HG02798 (cell line): ENCODE data around the gene DBH.
"Not testable (repeated sequence)": the region's sequence is repeated elsewhere in the genome, so short reads cannot be mapped to it uniquely, and the experiment has no call there.

Source experiments
- ATAC-seq: cut with Tn5 transposase; IDR thresholded peaks from one replicate; pipeline ENCODE4 v1.9.1; 2021; ENCODE audit warnings: mild to moderate bottlenecking; ENCODE audit not compliant: unreplicated experiment, poor library complexity

Gene DBH

DNA sequence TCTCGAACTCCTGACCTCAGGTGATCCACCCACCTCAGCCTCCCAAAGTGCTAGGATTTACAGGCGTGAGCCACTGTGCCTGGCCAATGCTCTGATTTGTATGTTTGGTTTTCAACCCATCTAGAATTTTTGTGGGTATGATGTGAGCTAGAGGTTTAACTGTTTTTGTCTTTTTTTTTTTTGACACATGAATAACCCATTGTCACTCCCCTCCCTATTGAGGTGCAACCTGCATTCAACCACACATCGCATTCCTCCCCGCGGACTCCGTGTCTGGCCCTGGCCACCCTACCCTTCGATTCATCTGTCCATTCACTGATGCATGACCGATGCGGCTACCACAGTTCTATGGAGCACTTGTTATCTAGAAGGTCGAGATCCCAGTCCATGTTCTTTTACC is 17.4 kb upstream of the DBH start:
- no peak for ATAC-seq

DNA sequence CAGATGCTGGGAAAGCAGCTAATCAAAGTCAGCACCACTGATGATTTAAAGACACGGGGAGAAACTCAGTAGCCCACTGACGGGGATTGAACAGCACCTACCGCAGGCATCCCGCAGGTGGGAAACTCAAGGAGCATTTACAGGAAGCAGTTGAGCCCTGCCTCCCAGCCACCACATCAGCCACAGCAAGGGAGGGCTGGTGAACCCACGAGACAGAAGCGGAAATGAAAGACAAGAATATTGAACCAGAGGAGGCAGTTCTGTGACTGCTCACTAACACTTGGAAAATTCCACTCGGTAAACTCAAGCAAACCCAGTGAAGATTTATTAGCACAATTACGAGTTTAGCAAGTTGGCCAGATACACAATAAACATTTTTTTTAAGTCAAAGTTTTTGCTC is 16.4 kb upstream of the DBH start:
- no peak for ATAC-seq

DNA sequence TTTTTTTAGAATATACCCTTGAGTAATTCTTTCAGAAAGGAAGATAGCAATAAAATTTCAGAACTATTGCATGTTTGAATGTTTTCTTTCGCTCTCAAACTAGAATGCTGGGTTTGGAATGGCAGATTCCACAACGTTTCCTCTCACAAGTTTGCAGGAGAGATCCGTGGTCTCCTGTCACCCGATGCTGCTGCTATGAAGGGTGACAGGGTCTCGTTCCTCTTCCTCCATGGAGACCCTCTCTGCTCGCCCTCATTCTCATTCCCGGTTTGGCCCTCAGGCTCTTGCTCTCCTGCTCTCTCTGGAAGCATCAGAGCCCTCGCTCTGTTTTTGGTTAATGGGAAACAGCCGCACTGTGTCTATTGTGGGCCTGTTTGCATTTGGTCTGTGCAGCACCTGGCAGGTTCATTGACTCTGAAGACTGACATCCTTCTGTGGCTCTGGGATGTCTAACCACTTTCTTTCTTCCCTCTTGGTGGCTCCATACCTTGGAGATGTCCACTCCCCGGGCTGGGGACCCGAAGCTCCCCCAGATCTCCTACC is 14.4 kb upstream of the DBH start:
- no peak for ATAC-seq

DNA sequence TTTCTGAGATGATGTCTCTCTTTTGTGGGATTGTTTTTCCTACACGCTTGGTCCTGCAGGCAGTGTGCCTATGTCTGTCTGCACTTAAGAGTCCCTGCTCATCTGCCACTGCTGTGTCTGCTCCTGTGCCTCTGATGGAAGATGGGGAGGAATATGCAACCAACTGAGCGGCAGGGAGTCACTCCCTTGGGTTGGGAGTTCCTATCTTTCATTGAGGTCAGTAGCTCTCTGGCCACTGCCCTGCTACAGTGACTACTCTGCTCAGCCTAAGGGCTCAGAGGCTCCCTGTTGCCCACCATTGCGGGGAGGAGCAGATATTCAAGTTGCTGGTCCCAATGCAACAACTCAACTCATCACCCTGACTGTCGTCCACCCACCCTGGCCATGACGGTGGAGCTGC is 13.6 kb upstream of the DBH start:
- no peak for ATAC-seq

DNA sequence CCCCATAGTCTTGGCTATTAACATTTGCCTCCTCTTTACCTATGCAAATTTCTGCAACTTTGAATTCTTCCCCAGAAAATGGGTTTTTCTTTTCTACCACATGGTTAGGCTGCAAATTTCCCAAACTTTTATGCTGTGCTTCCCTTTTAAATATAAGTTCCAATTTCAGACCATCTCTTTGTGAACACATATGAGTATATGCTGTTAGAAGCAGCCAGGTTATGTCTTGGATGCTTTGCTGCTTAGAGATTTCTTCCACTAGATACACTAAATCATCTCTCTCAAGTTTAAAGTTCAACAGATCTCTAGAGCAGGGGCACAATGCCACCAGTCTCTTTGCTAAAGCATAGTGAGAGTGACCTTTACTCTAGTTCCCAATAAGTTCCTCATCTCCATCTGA is 10.2 kb upstream of the DBH start:
- ATAC-seq = not testable (repeated sequence)

DNA sequence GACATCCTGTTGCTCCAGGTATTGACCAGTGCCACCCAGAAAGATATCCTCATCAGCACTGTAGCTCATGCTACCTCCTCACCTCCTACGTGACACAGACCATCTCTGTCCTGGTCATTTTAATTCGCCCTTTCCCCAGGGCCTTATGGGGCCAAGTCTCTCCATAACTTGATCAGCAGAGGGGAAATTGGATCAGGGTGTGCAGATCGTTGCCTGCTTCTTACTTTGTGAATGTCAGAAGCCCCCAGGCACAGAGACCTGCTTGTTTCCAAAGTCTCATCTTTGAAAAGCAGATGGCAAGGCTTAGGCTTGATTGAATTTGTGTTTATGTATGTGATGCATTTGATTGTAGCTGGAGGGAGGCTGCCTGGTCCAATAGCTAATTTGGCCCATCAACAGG is 8.8 kb upstream of the DBH start:
- no peak for ATAC-seq

DNA sequence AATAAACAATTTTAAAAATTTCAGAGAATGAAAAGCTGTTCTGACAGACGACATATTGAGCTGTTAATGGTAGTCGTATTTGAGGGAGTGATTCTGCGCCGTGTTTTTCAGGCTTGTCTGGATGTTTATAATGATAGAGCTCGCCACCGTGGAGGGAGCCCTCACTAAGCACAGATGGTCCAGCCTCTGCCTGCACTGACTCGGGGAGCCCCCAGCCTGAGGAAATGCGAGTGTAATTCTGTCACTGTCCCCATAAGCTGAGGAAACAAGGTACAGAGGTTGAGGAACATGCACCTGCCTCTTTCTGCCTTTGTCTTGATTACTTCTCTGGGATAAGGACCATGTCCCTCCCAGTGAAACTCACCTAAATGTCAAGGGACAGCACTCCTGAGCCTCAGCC is 7.4 kb upstream of the DBH start:
- ATAC-seq = no peak

DNA sequence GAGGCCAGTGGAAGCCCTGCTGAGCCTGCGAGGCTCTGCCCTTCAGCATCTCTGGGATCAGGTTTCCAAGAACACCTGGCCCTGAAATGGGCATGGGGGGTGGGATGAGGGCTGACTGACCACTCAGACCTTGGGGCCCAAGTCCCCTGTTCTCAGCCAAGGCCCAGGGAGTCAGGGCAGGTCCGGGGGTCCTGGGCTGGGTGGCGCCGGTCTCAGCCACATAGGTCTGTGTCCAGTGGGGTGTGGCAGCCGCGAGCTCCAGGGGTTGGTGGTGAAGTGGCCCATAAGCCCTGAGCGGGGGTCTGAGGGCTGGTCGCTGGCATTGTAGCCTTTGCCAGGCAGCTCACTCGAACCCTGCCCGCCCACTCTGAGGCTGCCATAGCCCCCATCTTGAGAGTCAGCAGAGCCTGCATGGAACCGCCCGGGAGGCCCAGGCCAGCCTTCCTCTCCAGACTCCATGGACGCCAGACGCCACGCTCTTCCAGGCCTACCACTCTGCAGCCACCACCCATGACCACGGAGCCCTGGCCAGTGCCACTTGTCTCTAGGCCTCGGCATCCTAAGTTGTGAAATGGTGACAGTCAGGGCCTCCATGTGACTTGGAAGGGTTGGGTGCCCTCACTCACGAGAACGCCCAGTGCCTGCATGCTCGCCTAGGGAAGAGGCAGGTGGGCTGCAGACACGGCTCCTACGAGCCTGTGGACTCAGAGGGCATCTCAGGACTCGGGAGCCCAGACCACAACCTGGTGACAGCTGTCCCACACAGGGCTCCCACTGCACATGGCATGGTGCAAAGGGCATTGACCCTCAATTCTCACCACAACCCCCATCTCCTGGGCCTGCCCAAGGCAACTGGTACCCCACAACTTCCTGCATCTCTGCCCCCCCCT is 6.7 kb upstream of the DBH start:
- no peak for ATAC-seq

DNA sequence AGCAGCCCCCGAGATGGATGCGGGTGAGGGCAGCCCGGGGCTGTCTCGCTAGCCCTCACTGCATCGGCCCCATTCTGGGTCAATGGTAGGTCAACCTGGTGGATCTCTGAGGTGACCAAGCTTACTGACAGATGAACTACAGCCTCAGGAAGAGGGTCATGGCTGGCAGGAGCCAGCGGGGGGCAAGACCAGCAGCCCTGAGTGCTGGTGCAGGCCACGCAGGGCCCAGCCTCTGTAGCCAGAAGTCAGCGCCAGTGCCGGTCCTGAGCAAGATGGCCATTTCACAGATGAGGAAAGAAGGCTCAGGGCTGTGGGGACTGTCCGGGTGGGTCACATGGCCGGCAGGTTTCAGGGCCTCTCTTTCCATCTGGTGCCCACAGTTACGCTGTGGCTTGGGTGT is 5.1 kb upstream of the DBH start:
- ATAC-seq = no peak

DNA sequence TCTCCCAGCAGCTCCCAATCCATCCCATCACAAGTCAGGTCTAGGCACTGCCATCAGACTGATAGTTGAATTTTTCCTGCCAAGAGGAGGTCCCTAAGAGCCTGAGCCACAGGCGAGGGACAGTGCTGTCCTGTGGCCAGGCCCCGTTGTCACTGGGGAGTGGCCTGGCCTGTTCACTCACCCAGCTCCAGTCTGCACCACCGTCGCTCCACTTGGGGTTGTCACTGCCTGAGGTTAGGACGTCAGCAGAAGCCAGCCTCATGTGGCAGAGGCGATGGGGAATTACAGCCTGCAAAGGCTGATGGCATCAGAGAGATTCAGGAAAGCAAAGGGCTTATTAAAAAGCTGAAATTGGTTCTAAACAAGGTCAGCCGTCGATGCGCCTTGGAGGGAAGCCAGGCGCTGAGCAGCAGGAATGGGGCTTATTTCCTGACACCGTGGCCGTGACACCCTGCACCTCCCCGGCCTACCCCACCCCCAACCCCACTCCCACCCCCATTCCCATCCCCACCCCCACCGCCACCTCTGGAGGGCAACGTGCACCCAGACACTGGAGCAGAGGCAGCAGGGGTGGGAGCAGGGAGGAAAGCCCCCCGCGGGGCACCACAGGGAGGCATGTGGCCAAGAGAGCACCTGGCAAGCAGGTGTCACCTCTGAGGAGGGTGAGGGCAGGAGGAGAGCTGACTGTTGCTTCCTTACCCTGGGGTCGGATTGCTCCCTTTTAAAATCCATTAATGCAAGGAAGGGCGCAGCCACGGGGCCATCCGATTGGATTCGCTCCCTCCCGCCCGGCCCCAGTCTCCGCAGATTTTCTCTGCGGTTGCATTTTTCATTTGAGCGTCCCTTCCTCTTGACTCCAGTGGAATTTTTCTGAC is 3.1 kb upstream of the DBH start:
- no peak for ATAC-seq

DNA sequence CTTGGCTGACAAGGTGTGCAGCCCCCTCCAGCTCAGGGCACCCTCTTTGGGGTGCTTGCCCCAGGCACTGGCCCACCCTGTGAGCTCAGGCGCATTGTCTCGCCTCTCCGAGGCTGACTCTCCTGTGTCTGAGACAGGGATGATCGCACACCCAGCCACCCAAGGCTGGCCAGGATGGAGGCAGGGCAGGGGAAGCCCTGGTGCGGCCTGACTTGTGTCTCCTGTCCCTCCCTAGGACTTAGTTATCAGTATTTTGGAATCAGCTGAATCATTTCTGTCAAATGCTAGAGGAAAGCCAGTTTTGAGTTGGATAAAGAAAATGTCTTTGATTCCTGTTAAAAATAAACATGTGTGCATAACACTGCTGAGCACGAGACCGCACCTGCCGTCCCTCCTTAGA is 2.5 kb upstream of the DBH start:
- ATAC-seq = no peak

DNA sequence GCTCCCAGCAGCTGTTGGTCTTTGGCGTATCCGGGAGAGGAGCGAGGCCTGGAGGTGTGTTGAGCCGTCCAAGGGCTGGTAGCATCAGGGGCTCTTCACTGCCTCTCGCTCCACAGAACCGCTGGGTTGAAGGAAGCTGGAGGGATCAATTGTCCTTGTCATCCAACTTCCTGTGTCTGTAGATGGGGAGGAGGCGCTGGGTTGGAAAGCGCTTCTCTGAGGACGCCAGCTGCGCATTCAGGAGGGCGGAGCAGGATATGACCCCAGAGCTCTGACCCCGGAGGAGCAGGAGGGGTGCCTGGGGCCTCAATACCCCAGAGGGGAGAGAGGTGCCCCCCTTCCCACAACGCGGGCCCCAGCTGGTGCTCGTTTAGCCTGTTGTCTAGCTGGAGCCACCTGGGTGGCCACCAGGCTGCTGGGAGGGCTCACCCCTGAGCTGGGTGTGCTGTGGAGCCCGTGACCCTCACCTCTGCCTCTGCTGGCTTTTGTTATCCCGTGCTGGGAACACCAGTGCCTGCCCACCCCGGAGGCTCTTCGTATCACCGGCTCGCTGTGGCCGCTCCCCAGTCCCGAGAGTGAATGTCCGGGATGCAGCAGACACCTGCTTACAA is 2.0 kb upstream of the DBH start:
- no peak for ATAC-seq

DNA sequence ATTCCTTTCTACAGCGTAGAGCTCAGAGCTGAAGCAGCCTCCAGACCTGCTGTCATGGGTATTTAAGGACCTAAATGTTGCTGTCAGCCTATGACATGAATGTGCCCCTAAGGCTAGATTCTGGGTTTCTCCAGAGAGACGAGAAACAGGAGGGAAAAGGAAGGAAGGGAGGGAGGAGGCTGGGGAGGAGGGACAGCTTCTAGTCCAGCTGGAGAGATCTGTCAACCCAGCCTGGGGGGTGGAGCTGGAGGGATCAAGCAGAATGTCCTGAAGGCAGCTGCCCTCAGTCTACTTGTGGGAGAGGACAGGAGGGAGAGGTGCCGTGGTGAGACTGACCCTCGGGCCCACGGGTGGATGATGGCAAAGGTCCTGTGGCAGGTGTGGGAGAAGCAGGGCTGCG is 1.1 kb upstream of the DBH start:
- no peak for ATAC-seq

DNA sequence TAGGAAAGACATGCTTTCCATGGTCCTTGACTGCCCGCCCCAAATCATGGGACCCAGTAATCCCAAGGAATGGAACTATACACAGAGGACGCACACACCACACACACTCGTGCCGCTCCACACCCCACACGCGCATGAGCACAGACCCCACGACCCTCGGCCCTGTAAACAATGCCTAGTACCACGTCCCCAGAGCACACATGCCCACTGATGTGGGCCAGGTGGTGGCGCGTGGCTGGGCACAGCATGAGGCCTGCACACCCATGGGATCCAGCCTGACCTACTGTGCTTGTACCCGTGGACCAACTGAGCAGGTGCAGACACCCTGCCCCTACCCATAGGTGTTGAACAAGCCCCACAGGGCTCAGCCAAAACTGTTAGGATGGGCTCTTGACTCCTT is 739 bp downstream of the DBH start:
- no peak for ATAC-seq

DNA sequence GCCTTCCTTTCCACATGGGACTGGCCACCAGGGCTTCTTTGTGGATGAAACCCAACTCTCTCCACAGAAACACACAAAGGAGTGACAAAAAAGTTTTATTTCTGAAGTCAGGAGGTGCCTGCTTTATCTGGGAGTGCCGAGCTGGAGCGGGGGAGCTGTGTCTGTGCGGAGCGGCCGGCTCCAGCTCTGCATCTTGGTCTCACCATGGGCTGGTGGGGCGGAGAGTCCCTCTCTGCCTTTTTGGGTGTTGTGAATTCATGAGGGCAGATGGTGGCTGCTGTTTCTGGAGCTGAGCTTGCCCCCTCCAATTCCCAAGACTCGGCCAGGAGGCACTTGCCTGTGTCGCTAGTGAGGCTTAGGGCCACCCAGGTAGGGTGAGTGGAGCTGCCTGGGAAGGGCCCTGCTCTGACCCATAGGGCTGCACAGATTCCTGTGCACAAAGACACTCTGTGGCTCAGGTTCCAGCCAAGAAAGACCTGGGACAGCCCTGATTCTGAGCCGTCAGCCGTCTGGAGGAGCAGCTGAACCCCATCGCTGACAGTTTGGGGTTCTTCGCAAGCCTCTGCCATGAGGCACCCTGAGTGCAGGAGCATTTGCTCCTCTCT is 1.4 kb downstream of the DBH start:
- no peak for ATAC-seq

DNA sequence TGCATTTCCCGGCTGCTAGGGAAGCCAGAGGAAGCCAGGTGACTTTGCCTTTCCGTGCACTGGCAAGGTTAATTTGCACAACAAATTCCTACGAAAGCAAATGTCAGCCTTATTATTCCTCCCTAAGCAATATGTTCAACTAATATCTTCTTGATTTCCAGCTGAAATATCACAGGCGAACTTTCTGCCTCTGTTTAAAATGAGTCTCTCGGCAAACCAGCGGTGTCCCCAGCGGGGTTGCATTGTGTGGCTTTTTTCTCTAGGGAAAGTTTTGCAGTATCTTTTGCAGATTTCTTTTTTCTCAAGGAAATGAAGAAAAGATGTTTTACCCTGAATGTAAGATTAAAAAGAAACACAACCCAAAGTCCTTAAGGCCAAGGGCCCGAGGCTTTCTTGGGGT is 1.9 kb downstream of the DBH start:
- no peak for ATAC-seq

DNA sequence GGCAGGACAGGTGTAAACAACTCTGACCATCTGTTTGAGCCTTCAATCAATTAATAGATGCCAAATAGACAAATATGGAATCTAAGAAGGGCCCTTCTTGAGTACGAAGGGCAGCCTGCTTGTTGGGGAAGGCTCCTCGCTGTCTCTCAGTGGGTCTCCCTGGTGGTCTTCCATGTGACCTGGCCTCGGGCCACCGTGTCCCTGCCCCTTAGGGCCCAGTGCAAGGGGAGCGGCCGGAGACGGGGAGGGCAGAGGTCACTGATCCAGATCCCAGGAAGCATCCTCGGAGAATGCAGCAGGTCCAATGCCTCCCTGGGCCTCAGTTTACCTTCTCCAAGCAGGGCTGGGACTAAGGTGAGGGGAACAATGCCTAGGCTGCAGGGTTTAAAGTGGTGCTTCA is 2.5 kb downstream of the DBH start:
- no peak for ATAC-seq

DNA sequence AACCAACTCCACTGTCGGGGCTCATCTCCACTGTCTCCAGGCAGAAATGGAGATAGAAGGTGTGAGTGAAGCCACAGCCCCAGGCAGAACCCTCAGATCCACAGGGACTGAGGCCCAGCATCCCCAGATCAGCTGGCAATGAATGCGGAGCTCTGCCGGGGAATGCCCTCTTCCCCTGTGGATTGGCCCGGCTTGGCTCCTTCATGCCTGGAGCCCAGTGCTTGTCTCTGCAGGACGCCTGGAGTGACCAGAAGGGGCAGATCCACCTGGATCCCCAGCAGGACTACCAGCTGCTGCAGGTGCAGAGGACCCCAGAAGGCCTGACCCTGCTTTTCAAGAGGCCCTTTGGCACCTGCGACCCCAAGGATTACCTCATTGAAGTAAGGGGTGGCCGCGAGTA is 3.5 kb downstream of the DBH start:
- no peak for ATAC-seq

DNA sequence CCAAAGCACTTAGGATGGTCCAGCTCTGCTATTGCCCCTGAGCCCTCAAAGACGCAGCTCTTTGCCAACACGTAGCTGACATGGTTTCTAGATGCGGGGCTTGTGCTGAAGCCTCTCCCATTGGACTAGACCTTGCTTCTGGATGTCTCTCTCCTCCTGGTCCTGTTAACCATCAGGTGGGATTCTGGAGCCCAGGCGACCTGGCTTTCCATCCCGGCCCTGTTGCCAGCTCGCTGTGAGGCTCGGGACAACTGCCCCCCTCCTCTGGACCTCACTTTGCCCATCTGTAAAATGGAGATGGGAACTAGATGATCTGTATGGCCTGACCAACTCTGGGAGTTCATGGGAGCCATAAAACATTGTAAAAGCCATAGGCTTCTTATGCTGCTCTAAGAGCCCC is 4.0 kb downstream of the DBH start:
- no peak for ATAC-seq

DNA sequence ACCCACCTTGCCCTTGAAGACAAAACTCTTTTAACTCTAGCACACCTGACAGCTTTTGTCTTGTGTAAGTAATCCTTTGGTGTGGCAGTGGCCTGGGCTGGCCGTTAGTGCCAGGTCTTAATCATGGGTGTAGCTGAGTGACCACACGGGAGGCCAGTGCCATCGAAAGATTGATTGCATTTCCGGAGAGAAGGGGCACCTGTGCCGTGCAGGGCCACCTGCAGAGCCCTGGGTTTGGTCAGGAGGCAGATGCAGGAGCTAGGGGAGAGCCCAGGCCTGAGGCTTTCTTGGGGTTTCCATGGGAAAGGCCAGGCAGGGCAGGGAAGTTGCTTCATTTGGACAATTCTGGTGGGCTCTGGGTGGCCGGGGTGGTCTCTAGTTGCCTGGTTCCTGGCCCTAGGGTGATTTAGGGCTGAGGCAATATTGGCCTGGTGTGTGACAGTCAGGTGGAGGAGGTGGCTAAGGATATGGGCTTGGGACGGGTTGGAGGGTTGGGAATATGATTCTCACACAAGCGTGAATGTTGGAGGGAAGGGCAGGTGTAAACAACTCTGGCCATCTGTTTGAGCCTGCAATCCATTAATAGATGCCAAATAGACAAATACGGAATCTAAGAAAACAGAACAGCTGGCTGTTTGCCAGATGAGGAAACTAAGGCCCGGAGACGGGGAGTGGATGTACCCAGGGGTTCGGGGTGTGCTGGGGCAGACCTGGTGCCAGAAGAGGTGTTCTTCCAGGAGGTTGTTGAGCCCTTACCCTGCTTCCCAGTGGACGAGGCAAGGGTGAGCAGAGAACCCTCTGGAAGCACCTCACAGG is 4.6 kb downstream of the DBH start:
- no peak for ATAC-seq
